Hepatocyte (in vitro differentiated cells): ENCODE measurements around the gene DPM1. TPM values are rescaled to one million over a fixed set of nuclear protein-coding genes. Genes with fewer than 3 reads are reported as not detected.
A peak's percentile ranks its signal among the peaks of the same experiment; 100 is the strongest.

Source experiments
- DNase-seq: peaks from one replicate; pipeline ENCODE4 v3.0.0-alpha.2; 2016; ENCODE audit warnings: low spot score
- H2AFZ ChIP-seq: fragments of 200-600 bp; sonication (generic); 2 replicates; pipeline ENCODE4 v1.6.0; 2016; ENCODE audit warnings: antibody characterized with exemption, mild to moderate bottlenecking
- H3K27ac ChIP-seq: fragments of 200-600 bp; sonication (generic); 2 replicates; pipeline ENCODE4 v1.5.1; 2016; ENCODE audit warnings: mild to moderate bottlenecking
- H3K27me3 ChIP-seq: fragments of 200-600 bp; sonication (generic); 2 replicates; pipeline ENCODE4 v1.6.1; 2016
- H3K36me3 ChIP-seq: fragments of 200-600 bp; sonication (generic); replicated peaks from 2 replicates; pipeline ENCODE4 v1.5.1; 2016; ENCODE audit warnings: low read depth; ENCODE audit not compliant: insufficient read depth
- H3K4me1 ChIP-seq: fragments of 200-600 bp; sonication (generic); 2 replicates; pipeline ENCODE4 v1.5.1; 2016; ENCODE audit warnings: mild to moderate bottlenecking, moderate library complexity; ENCODE audit not compliant: insufficient read depth
- H3K4me2 ChIP-seq: fragments of 200-600 bp; sonication (generic); 2 replicates; pipeline ENCODE4 v1.6.0; 2016
- H3K4me3 ChIP-seq: fragments of 200-600 bp; sonication (generic); 2 replicates; pipeline ENCODE4 v1.5.1; 2016; ENCODE audit warnings: mild to moderate bottlenecking
- H3K79me2 ChIP-seq: fragments of 200-600 bp; sonication (generic); 2 replicates; pipeline ENCODE4 v1.6.0; 2017; ENCODE audit warnings: mild to moderate bottlenecking
- H3K9me2 ChIP-seq: fragments of 200-600 bp; sonication (generic); replicated peaks from 2 replicates; pipeline ENCODE4 v1.6.0; 2017; ENCODE audit warnings: mild to moderate bottlenecking; ENCODE audit not compliant: insufficient read depth
- H3K9me3 ChIP-seq: fragments of 200-600 bp; sonication (generic); 2 replicates; pipeline ENCODE4 v1.5.1; 2016; ENCODE audit warnings: low read depth, mild to moderate bottlenecking
- H4K20me1 ChIP-seq: fragments of 200-600 bp; sonication (generic); 2 replicates; pipeline ENCODE4 v1.6.0; 2016; ENCODE audit warnings: mild to moderate bottlenecking; ENCODE audit not compliant: insufficient read depth, poor library complexity, severe bottlenecking
- CTCF ChIP-seq: fragments of 200-600 bp; sonication (generic); IDR thresholded peaks from 2 replicates; pipeline ENCODE4 v1.5.1; 2016; ENCODE audit warnings: antibody characterized with exemption, mild to moderate bottlenecking; ENCODE audit not compliant: poor library complexity
- EZH2 ChIP-seq: fragments of 200-600 bp; sonication (generic); IDR thresholded peaks from 2 replicates; pipeline ENCODE4 v1.6.1; 2016; ENCODE audit warnings: antibody characterized with exemption, mild to moderate bottlenecking, borderline replicate concordance
- EZH2phosphoT487 ChIP-seq: fragments of 200-600 bp; sonication (generic); IDR thresholded peaks from one replicate; pipeline ENCODE4 v1.6.1; 2018; ENCODE audit warnings: antibody characterized with exemption, mild to moderate bottlenecking, low read depth, moderate library complexity; ENCODE audit not compliant: unreplicated experiment, severe bottlenecking
- WGBS: methylation state at CpG from one replicate; pipeline ENCODE4 v1.1.6; 2016; ENCODE audit warnings: low lambda C conversion rate; ENCODE audit errors: missing lambda C conversion rate; 5-methylcytosine and 5-hydroxymethylcytosine counted together
- polyA plus RNA-seq: library from polyadenylated mRNA; unstranded; fragments of >200 nt; fragmentation: Nextera tagmentation; extraction: Ambion mirVana; gene quantifications from 2 replicates; pipeline ENCODE4 v1.2.1, GENCODE V29; 2016
- total RNA-seq: library from RNA; depleted of rRNA; stranded (reverse); fragments of >200 nt; gene quantifications from 2 replicates; pipeline ENCODE4 v1.2.3, GENCODE V29; 2014

DPM1 gene
- total and polyA plus RNA-seq, 2 experiments from 2014 or later = 72.9 to 84.3 TPM

- Histone ChIP-seq H3K36me3 (no peaks in the 10 kb centered on the region), H3K27me3 (peaks cover 3% of the 10 kb centered on the region), H4K20me1 (no peaks in the 10 kb centered on the region), H3K9me3 (no peaks in the 10 kb centered on the region), H2AFZ (no peak overlapping the region), H3K4me3 (no peak overlapping the region), H3K27ac (no peak overlapping the region), H3K9me2 (no peaks in the 10 kb centered on the region), H3K79me2 (no peaks in the 10 kb centered on the region), H3K4me2 (no peak overlapping the region), H3K4me1 (no peaks in the 10 kb centered on the region)
- no peak for TF ChIP-seq EZH2
- no peak for TF ChIP-seq EZH2phosphoT487
- WGBS = 41% methylated on average over 4 of the region's 4 CpGs
- DNase-seq = no peak
These were observed 34.0 kb upstream of the DPM1 start for GRCh38 chr20:50992336-50992732.

GRCh38 chr20:50991076-50991475, 32.7 kb upstream of the DPM1 start:
- Histone ChIP-seq H3K9me2 (no peaks in the 10 kb centered on the region), H3K4me2 (no peak overlapping the region), H2AFZ (no peak overlapping the region), H3K27me3 (peaks cover 3% of the 10 kb centered on the region), H3K4me1 (no peaks in the 10 kb centered on the region), H3K27ac (no peak overlapping the region), H3K4me3 (no peak overlapping the region), H3K36me3 (no peaks in the 10 kb centered on the region), H3K79me2 (no peaks in the 10 kb centered on the region), H3K9me3 (no peaks in the 10 kb centered on the region), H4K20me1 (no peaks in the 10 kb centered on the region)
- TF ChIP-seq CTCF (no peak), EZH2 (no peak), EZH2phosphoT487 (no peak)
- no peak for DNase-seq
- 89% methylated on average over 3 of the region's 3 CpGs for WGBS

GRCh38 chr20:50987493-50988210, 29.3 kb upstream of the DPM1 start:
- Histone ChIP-seq H4K20me1 (no peaks in the 10 kb centered on the region), H3K27me3 (peaks cover 3% of the 10 kb centered on the region), H3K27ac (no peak overlapping the region), H3K9me3 (no peaks in the 10 kb centered on the region), H3K36me3 (no peaks in the 10 kb centered on the region), H3K4me3 (no peak overlapping the region), H3K9me2 (no peaks in the 10 kb centered on the region), H3K79me2 (no peaks in the 10 kb centered on the region), H3K4me2 (no peak overlapping the region), H3K4me1 (no peaks in the 10 kb centered on the region), H2AFZ (no peak overlapping the region)
- WGBS = 21% methylated on average over 13 of the region's 13 CpGs
- no peak for TF ChIP-seq EZH2phosphoT487
- peak; percentile 85 for TF ChIP-seq CTCF
- no peak for TF ChIP-seq EZH2
- DNase-seq = peak; percentile 92

- no peak for DNase-seq
- TF ChIP-seq CTCF (no peak), EZH2 (no peak), EZH2phosphoT487 (no peak)
- 81% methylated on average over 2 of the region's 2 CpGs for WGBS
These were observed 25.0 kb upstream of the DPM1 start for GRCh38 chr20:50983321-50983720.

More at GRCh38 chr20:50983321-50983720, 25.0 kb upstream of the DPM1 start:
- Histone ChIP-seq H3K27me3 (no peaks in the 10 kb centered on the region), H3K79me2 (no peaks in the 10 kb centered on the region), H3K4me2 (no peak overlapping the region), H3K36me3 (no peaks in the 10 kb centered on the region), H3K27ac (no peak overlapping the region), H2AFZ (no peak overlapping the region), H3K9me3 (no peaks in the 10 kb centered on the region), H3K4me3 (no peak overlapping the region), H4K20me1 (no peaks in the 10 kb centered on the region), H3K4me1 (peaks cover 5% of the 10 kb centered on the region), H3K9me2 (no peaks in the 10 kb centered on the region)
